Measurements from ENCODE around the gene VAX1. TPM values are rescaled to one million over a fixed set of nuclear protein-coding genes. Genes with fewer than 3 reads are reported as not detected.

VAX1 gene
- total RNA-seq, 2 experiments from 2014 or later: not detected

DNA sequence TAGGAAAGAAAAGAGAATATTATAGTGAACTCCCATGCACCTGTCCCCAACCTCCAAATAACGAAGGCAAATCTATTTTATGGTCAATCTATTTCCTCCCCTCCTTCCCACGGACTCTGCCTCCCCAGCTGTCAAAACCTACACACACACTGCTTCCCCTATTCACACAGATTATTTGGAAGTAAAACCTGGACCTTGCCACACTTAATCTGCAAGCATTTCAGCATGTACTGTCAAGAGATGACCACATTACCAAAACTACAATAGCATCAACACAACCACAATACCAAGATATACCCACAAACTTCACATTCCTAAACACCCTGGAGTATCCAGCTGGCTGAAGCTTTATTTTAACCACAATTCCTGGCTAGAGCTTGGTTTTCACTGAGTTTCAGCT, 31.4 kb upstream of the VAX1 start:
- H3K4me3 Mint-ChIP-seq: no peak overlapping the region
- H3K36me3 Mint-ChIP-seq: no peaks in the 10 kb centered on the region
- H3K4me1 Mint-ChIP-seq (ENCODE audit: low read depth): peaks cover 32% of the 10 kb centered on the region
- H3K27ac Mint-ChIP-seq: no peak overlapping the region
- no peaks in the 10 kb centered on the region for H3K9me3 Mint-ChIP-seq
- peaks cover 69% of the 10 kb centered on the region for H3K27me3 Mint-ChIP-seq
- CTCF ChIA-PET: interaction anchor here (0.9 to 5.0 kb wide), 6 partner anchors 12 to 381 kb away, joined by 3 to 37 read pairs (median 4); no protein-coding TSS in a partner anchor
- POLR2A ChIA-PET: no interaction called here
- intact Hi-C loops (cut with micrococcal nuclease): no loop called here
- no peak for DNase-seq

DNA sequence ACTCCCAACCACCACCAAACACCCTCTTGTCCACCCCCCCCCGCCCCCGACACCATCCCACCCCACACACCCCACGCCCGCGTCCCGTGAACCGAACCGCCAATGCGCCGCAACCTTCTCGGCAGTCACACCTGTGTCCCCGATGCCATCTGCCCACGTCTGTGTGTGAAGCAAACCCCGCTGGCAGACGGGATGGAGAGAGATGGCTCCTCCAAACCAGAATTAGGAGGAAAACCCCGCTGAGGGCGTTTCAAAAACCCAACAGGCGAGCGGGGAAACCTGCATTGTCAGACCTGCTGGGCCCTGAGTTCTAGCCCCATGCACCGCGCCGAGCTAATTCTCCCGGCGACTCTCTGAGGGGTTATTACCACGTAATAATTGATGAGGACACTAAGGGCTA, 30.7 kb upstream of the VAX1 start:
- no peak overlapping the region for H3K4me3 Mint-ChIP-seq
- no peak for DNase-seq
- H3K27me3 Mint-ChIP-seq: peaks cover 77% of the 10 kb centered on the region
- intact Hi-C loops (cut with micrococcal nuclease): loop anchor here (1.0 kb wide), 2 partner anchors 8 to 371 kb away; no protein-coding TSS in a partner anchor
- H3K27ac Mint-ChIP-seq: no peak overlapping the region
- H3K36me3 Mint-ChIP-seq: no peaks in the 10 kb centered on the region
- POLR2A ChIA-PET: no interaction called here
- peaks cover 32% of the 10 kb centered on the region for H3K4me1 Mint-ChIP-seq (ENCODE audit: low read depth)
- CTCF ChIA-PET: interaction anchor here (0.6 to 5.0 kb wide), 16 partner anchors 10 to 1473 kb away, joined by 3 to 43 read pairs (median 4); partner anchors contain the start of gene ENO4
- no peaks in the 10 kb centered on the region for H3K9me3 Mint-ChIP-seq

DNA sequence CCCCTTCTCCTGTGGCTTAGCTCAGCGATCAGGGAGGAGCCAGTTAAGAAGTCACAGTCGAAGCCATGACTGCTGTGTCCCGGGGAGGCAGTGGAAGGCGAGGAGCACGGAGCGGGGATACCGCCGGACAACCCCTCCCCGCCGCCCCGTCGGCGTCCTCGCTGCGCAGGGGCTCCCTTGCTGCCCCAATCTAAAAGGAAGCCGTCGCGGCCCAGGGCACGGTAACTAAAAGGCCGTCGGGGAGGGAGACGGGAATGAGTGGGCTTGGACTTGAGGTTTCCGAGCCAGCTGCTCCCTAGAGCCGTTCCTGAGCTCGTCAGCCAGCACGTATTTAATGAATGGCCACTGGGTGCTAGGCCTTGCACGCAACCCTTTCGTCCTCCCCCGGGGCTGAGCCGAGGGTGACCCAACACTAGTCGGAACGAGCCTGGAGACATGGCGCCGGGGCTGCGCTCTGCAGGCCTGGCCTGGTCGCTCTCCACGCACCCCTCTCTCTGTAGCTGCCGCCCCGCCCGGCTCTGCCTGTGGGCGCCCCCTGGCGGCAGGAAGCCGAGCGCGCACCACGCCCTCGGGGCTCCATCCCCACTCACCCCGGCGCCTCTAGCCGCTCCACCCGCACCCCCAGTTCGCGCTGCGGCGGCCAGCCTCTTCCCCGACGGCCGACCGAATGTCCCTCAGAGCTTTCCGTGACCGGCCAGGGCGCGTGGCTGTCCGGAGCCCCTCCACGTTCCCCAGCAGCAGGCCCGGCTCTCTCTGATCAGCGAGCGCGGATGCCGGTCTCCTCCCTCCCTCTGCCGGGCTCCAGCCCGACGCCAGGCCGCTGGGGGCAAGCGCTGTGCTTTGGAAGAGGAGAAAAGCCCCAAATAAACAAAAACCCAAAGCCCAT, 30.0 kb upstream of the VAX1 start:
- POLR2A ChIA-PET: no interaction called here
- H3K4me1 Mint-ChIP-seq (ENCODE audit: low read depth): peaks cover 32% of the 10 kb centered on the region
- H3K36me3 Mint-ChIP-seq: no peaks in the 10 kb centered on the region
- H3K27me3 Mint-ChIP-seq: peaks cover 78% of the 10 kb centered on the region
- DNase-seq: peak; percentile 75
- intact Hi-C loops (cut with micrococcal nuclease): loop anchor here (1.0 kb wide), 2 partner anchors 8 to 371 kb away; no protein-coding TSS in a partner anchor
- no peak overlapping the region for H3K4me3 Mint-ChIP-seq
- no peak overlapping the region for H3K27ac Mint-ChIP-seq
- H3K9me3 Mint-ChIP-seq: no peaks in the 10 kb centered on the region
- CTCF ChIA-PET: interaction anchor here (0.6 to 5.0 kb wide), 29 partner anchors 11 to 1472 kb away, joined by 3 to 43 read pairs (median 4); partner anchors contain the start of gene ENO4

DNA sequence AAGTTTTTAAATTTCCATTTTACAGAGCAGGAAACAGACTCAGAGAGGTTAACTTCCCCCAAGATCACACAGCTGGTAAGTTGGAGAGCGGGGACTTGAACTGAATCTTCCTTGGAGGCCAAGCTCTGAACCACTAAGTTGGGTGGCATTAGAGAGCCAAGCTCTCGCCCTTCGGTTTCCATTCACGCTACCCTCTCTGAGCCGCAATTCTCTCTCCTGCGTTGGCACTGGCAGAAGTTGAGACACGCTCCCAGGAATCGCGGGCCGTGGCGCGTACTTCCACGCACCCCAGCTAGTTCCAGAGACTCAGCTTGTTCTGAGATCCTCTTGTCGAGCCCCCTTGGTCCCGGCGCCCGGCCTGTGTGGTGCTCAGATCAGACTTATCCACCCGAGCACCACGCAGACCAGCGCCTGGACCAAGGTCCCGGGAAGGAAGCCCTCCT, 29.3 kb upstream of the VAX1 start:
- intact Hi-C loops (cut with micrococcal nuclease): no loop called here
- no peak overlapping the region for H3K27ac Mint-ChIP-seq
- ChIA-PET CTCF (interaction anchor here (0.8 to 5.0 kb wide), 22 partner anchors 8 to 486 kb away, joined by 3 to 43 read pairs (median 4); no protein-coding TSS in a partner anchor), POLR2A (no interaction called here)
- H3K4me3 Mint-ChIP-seq: no peak overlapping the region
- no peaks in the 10 kb centered on the region for H3K36me3 Mint-ChIP-seq
- no peaks in the 10 kb centered on the region for H3K9me3 Mint-ChIP-seq
- DNase-seq: no peak
- peaks cover 79% of the 10 kb centered on the region for H3K27me3 Mint-ChIP-seq
- H3K4me1 Mint-ChIP-seq (ENCODE audit: low read depth): peaks cover 36% of the 10 kb centered on the region

DNA sequence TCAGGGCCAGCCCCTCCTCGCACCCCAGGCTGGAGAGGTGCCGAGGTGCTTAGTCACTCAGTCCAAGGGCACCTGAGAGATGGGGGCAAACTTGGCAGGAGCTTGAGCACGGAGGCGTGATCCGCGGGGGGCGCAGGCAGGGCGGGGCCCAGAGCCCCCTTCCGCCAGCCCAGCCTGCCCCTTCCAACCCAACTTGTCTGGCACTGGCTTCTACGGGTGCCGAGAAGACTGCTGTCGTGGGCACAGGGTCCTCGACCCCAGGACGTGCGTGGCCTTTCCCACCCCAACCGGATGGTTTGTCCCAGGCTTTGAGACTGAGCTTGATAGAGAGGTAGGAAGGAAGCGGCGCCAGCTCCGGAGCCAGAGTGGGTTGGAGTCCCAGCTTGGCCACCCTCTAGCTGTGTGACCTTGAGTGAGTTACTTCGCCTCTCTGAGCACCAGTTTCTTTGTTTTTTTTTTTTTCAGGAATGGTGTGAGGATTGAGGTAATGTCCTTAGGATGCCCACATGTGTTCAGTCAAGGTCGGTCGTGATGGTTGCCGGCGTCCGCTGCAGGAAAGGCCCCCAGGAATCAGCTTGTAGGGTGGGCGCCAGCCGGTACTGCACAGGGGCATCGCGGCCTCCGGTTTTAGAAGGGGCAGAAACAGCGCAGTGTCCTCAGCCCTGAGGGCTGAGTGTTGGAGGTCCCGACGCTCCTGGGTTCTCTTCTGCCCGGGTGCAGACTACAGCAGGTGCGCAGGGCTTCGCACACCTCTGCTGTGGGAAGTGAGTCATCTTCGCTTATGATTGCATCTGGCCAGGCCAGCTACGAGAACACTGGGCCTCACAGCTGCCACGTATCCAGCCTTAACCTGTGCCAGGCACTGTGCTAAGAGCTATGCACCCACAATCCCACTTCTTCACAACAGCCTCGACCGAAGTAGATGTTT, 28.6 kb upstream of the VAX1 start:
- peak; percentile 23 for DNase-seq
- H3K4me1 Mint-ChIP-seq (ENCODE audit: low read depth): peaks cover 41% of the 10 kb centered on the region
- ChIA-PET POLR2A (interaction anchor here (1.0 kb wide), 1 partner anchor 370 kb away, joined by 3 read pairs; no protein-coding TSS in a partner anchor), CTCF (interaction anchor here (0.8 to 5.0 kb wide), 15 partner anchors 9 to 485 kb away, joined by 3 to 43 read pairs (median 4); no protein-coding TSS in a partner anchor)
- no peaks in the 10 kb centered on the region for H3K9me3 Mint-ChIP-seq
- no peaks in the 10 kb centered on the region for H3K36me3 Mint-ChIP-seq
- intact Hi-C loops (cut with micrococcal nuclease): no loop called here
- H3K27me3 Mint-ChIP-seq: peaks cover 77% of the 10 kb centered on the region
- H3K27ac Mint-ChIP-seq: no peak overlapping the region
- no peak overlapping the region for H3K4me3 Mint-ChIP-seq

DNA sequence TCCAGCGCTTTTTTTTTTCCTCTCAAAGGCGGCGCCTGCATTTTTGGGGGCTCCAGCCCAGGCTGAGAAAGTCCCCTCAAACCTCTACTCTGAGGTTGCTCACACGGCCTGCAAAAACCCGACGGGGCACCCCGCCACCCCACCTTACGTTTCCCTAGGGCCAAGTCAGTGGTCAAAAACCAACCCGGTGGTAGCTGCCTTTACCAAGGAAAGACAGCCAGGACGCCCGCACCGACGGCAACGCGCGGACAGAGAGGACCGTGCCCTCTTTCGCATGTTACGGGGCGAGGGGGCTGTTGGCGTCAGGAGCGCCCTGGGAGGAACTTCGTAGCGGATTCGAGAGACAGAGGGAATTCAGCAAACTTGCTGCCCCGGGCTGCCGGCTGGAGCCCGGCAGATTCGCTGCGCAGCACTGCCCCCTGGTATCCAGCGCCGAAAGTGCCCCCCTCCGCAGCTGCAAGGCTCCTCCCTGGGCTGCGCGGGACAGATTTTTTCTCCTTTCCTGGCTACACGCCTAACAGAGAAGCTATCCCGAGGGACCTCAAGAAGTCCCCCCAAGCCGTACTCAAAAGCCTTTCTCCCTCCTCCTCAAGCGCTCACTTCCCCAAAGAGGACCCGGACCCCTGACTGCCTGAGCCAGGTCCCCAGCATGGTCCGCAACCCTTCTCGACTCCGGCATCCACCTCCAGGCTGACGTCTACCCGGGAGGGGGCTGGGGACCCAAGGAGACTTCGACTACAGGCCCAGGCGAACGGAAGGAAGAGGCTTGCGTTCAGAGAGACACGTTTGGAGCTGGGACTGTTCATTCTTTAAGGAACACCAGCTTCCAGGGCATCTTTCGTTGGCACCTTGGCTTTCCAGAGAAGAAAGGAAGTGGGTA, 27.7 kb upstream of the VAX1 start:
- Mint-ChIP-seq H3K9me3 (no peaks in the 10 kb centered on the region), H3K4me3 (no peak overlapping the region), H3K36me3 (no peaks in the 10 kb centered on the region), H3K27ac (no peak overlapping the region), H3K27me3 (peaks cover 81% of the 10 kb centered on the region), H3K4me1 (ENCODE audit: low read depth) (peaks cover 44% of the 10 kb centered on the region)
- ChIA-PET CTCF (interaction anchor here (0.8 to 5.0 kb wide), 7 partner anchors 9 to 377 kb away, joined by 3 to 43 read pairs (median 18); no protein-coding TSS in a partner anchor), POLR2A (interaction anchor here (1.0 kb wide), 1 partner anchor 369 kb away, joined by 3 read pairs; no protein-coding TSS in a partner anchor)
- DNase-seq: peak; percentile 45
- intact Hi-C loops (cut with micrococcal nuclease): loop anchor here (1.0 to 2.0 kb wide), 3 partner anchors 28 to 367 kb away; partner anchors contain the start of gene ENO4

DNA sequence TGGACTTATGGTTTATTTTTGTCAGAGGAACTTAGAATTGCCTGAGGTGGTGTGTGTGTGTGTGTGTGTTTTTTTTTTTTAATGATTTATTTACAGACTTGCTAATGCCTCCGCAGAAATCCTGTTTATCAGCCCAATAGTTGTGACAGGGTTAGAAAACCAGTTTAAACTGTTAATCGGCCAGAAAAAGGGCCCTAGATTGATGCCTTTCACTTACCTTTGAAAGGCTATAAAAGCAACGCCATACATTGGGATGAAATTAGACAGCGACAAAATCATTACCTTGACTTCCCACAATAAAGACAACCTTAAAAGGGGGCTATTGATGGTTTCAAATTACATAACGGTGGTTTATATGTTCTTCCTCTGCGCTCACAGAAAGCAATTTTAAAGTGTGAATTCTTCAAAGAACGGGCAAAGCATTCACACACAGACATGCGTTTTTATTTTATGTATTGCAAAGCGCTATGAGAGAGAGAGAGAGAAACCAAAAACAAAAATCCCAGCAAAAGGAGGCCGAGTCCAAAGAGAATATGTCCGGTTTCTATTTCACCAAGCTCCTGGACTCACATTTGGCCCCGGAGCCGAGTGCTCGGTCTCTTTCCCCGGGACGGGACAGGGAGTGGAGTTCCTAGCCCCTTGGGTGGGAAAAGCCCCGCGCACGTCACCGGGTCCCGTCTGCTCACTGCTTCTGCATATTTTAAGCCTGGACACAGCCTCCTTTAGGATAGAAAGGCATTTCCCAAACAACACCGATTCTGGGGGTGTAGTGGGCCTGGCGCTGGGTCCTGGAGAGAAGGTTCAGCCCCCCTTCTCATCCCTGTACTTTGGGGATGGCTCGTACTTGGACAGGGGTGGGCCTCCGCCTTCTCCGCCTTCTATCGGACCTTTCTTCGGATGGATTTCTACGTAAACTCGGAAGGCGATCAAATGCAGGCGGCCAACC, 26.8 kb upstream of the VAX1 start:
- ChIA-PET POLR2A (no interaction called here), CTCF (interaction anchor here (1.1 to 4.0 kb wide), 6 partner anchors 10 to 376 kb away, joined by 3 to 43 read pairs (median 16); no protein-coding TSS in a partner anchor)
- H3K4me1 Mint-ChIP-seq (ENCODE audit: low read depth): peaks cover 44% of the 10 kb centered on the region
- H3K9me3 Mint-ChIP-seq: no peaks in the 10 kb centered on the region
- no peaks in the 10 kb centered on the region for H3K36me3 Mint-ChIP-seq
- H3K4me3 Mint-ChIP-seq: no peak overlapping the region
- no peak overlapping the region for H3K27ac Mint-ChIP-seq
- no peak for DNase-seq
- intact Hi-C loops (cut with micrococcal nuclease): loop anchor here (1.0 to 2.0 kb wide), 3 partner anchors 28 to 368 kb away; partner anchors contain the start of gene ENO4
- H3K27me3 Mint-ChIP-seq: peaks cover 81% of the 10 kb centered on the region

DNA sequence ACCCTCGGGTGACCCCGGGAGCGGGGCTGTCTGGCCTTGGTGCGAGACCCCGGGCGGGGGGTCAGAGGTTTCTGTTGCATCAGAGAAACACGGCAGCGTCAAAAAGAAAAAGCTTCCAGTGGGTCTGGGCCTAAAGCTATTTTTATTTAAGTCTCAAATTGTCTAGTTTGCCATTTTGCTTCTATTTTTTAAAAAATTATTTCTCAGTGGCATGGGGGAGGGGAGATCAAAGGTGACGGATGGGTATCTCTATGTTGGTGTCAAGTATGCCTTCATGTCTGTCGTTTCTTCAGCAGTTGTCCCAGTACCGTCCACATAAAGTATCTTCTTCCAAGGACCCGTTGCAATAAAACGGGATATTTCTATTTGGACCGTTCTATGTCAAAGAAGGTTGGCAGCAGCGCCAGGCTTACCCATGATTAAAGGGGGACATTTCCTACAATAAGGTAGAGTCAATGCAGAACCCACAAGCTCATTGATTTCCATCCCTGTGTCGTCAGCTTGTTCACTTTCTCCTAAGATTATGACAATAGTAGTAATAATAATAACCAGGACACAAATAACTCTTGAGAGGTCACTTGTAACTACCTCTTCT, 26.0 kb upstream of the VAX1 start:
- Mint-ChIP-seq H3K27me3 (peaks cover 81% of the 10 kb centered on the region), H3K4me3 (no peak overlapping the region), H3K27ac (no peak overlapping the region), H3K9me3 (no peaks in the 10 kb centered on the region), H3K36me3 (no peaks in the 10 kb centered on the region), H3K4me1 (ENCODE audit: low read depth) (peaks cover 41% of the 10 kb centered on the region)
- ChIA-PET CTCF (interaction anchor here (1.2 to 2.1 kb wide), 2 partner anchors 11 to 29 kb away, joined by 4 to 14 read pairs; no protein-coding TSS in a partner anchor), POLR2A (no interaction called here)
- DNase-seq: no peak
- intact Hi-C loops (cut with micrococcal nuclease): loop anchor here (2.0 kb wide), 2 partner anchors 315 to 369 kb away; partner anchors contain the start of gene ENO4

DNA sequence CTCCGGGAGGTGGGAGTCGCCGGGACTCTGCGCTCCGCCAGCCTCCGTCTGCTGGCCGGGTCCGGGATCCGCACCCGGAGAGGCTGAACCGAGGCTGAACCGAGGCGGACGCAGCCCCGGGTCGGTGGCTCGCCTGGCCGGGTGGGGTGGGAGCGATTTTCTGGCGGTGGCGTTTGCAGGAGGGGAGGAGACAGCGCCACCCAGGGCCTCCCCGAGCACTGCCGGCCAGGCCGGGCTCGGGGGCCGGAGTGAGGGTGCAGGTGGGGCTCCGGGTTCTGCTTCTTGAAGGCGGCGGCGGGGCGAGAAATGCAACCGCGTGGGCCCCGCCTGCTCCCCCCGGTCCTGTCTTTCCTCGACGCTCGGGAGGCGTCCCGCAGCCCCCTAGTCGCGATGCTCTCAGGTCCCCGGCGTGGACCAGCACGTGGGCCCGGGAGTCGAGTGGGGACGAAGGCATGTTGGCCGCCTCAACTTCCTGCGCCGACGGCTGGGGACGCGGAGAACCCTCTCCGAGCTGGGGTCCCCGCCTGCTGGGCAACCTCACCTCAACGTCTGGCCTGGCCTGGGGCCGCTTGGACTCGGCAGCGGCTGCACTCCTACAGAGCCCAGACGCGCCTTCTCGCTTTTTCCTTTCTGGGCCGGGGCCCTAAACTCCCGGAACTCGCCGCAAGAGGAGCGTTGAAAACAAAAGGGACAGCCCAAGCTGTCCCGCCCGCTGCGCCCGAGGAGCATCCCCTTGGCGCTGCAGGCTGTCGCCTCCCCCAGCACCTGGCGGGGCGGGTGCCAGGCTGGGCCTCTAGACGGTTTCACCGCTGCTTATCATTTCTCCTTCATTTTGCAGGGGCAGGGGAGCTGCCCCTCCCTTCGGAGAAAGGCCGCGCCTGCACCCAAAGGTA, 25.2 kb upstream of the VAX1 start:
- POLR2A ChIA-PET: no interaction called here
- CTCF ChIA-PET: interaction anchor here (1.2 to 2.1 kb wide), 2 partner anchors 12 to 28 kb away, joined by 4 to 14 read pairs; no protein-coding TSS in a partner anchor
- no peak overlapping the region for H3K27ac Mint-ChIP-seq
- no peak for DNase-seq
- H3K36me3 Mint-ChIP-seq: no peaks in the 10 kb centered on the region
- no peaks in the 10 kb centered on the region for H3K9me3 Mint-ChIP-seq
- peaks cover 37% of the 10 kb centered on the region for H3K4me1 Mint-ChIP-seq (ENCODE audit: low read depth)
- no peak overlapping the region for H3K4me3 Mint-ChIP-seq
- H3K27me3 Mint-ChIP-seq: peaks cover 81% of the 10 kb centered on the region
- intact Hi-C loops (cut with micrococcal nuclease): no loop called here
